ENCODE results near the gene RPL37A.

Gene RPL37A

DNA sequence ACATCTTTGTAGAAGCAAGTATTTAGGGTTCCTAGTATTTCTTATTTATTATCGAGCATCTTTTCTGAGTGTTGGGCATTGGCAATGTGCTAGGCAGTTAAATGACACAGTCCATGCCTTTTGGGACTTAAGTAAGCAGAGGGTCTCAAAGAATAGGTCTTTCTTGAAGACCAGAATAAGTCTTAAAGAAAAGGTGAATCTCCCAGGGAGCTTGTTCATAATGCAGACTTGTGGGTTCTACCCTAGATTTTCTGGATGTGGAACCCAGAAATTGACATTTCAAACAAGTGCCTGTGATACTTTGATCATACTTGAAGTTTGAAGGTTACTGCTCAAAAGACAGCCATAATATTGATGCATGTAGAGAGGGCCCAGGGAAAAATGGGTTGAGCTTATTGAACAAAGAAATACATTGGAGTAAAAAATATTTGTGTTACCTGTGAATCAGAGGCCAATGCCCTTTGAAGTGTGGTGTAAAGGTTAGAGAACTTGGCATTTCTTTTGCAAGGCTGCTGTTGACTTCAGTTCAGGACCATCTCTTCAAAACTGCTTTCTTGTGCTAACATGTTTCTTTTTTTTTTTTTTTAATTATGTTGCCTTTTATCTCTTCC is 24.4 kb downstream of the RPL37A start:
- ATAC-seq, result no peak
- DNase-seq, result no peak
- Mint-ChIP-seq H3K4me3 (no peak overlapping the region), H3K9me3 (no peaks in the 10 kb centered on the region), H3K4me1 (no peaks in the 10 kb centered on the region), H3K27me3 (no peaks in the 10 kb centered on the region), H3K27ac (no peak overlapping the region)

DNA sequence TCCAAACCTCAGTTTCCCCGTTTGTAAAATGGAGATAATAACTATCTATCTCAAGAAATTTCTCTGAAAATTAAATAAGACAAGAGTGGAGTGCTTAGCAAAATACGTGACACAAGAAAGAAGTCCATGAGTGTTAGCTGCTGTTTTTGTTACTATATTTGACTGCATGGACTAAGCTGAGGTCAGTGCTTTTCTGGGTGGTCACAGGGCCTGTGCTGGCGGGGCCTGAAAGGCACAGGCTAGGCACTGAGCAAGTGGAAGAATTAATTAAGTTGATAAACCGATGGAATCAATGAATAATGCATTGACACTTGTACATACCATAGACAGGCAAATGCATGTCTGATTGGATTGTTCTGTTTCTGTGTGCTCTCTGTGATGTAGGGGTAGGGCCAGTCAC is 27.3 kb downstream of the RPL37A start:
- ATAC-seq, result no peak
- H3K9me3 Mint-ChIP-seq, result no peaks in the 10 kb centered on the region
- no peak for DNase-seq
- no peak overlapping the region for H3K4me3 Mint-ChIP-seq
- no peaks in the 10 kb centered on the region for H3K27me3 Mint-ChIP-seq
- H3K4me1 Mint-ChIP-seq, result no peaks in the 10 kb centered on the region
- H3K27ac Mint-ChIP-seq, result no peak overlapping the region

DNA sequence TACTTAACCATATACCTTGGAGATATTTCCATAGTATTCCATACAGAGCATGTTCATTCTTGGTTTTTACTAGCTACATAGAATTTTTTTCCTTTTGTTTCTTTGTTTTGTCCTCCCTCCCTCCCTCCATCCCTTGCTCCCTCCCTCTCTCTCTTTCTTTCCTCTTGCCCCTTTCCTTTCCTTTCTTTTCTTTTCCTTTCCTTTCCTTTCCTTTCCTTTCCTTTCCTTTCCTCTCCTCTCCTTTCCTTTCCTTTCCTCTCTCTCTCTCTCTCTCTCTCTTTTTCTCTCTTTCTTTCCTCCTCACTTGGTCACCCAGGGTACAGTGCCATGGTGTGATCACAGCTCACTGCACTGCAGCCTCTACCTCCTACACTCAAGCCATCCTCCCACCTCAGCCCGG is 28.3 kb downstream of the RPL37A start:
- H3K4me3 Mint-ChIP-seq, result no peak overlapping the region
- H3K27me3 Mint-ChIP-seq, result no peaks in the 10 kb centered on the region
- H3K27ac Mint-ChIP-seq, result no peak overlapping the region
- no peaks in the 10 kb centered on the region for H3K9me3 Mint-ChIP-seq
- ATAC-seq (no peak), DNase-seq (no peak)
- H3K4me1 Mint-ChIP-seq, result no peaks in the 10 kb centered on the region

DNA sequence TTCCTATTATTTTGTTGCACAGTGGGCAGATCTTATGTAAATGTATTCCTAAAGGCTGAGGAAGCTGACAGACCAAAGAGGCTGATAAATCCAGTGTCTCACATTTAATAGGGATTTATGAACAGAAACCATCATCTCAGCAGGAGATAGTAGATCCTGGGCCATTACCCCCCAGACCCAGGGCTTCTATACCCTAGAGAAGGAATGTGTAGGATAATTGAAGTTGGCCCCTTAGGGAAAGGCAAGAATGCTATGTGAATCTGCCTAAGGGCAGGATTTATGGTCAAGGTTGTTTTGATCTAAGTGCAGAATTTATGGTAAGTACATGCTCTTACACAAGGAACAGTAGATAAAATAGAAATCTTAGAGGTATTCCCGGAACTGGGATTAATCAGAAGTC is 29.0 kb downstream of the RPL37A start:
- Mint-ChIP-seq H3K27ac (no peak overlapping the region), H3K27me3 (no peaks in the 10 kb centered on the region), H3K4me3 (no peak overlapping the region), H3K9me3 (no peaks in the 10 kb centered on the region), H3K4me1 (no peaks in the 10 kb centered on the region)
- ATAC-seq, result no peak
- DNase-seq, result no peak

DNA sequence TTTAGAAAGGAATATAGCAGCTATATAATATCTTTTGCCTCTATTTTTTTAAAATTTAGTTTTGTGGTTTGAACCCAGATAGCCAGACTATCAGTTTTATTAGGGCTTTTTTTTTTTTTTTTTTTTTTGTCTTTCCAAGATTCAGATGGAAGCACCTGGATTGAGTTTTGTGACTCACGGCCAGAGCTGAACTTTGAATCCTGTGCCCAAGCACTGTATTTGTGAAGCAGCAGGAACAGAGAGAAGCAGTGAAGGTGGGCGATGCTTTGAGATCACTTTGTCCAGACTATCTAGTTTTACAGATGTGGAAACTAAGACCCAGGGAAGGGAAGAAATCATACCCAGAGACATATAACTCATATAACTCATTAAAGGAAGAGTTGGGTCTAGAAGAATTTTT is 33.9 kb downstream of the RPL37A start:
- H3K27ac Mint-ChIP-seq, result no peak overlapping the region
- H3K9me3 Mint-ChIP-seq, result no peaks in the 10 kb centered on the region
- peaks cover 12% of the 10 kb centered on the region for H3K27me3 Mint-ChIP-seq
- DNase-seq (no peak), ATAC-seq (no peak)
- H3K4me1 Mint-ChIP-seq, result peaks cover 9% of the 10 kb centered on the region
- H3K4me3 Mint-ChIP-seq, result no peak overlapping the region

DNA sequence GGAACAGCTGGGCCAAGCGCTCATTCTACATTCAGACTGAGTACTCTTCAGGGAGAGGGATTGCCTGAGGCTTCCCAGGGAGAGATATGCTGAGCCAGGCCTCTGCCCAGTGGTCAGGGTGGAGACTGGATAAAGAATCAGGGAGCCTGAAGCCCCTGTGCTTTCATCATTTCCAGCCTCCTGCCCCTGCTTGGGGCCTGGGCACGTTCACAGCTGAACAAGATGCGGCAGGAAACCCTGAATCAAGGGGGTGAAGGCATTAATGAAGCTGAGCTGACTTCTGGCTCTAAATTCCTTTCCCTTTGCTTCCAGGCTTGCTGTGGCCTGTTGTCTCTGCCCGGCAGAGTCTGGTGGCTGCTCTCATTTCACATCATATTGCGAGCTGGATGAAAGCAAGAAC is 35.0 kb downstream of the RPL37A start:
- H3K4me1 Mint-ChIP-seq, result peaks cover 9% of the 10 kb centered on the region
- no peaks in the 10 kb centered on the region for H3K9me3 Mint-ChIP-seq
- ATAC-seq (no peak), DNase-seq (no peak)
- no peak overlapping the region for H3K4me3 Mint-ChIP-seq
- no peak overlapping the region for H3K27ac Mint-ChIP-seq
- peaks cover 12% of the 10 kb centered on the region for H3K27me3 Mint-ChIP-seq

DNA sequence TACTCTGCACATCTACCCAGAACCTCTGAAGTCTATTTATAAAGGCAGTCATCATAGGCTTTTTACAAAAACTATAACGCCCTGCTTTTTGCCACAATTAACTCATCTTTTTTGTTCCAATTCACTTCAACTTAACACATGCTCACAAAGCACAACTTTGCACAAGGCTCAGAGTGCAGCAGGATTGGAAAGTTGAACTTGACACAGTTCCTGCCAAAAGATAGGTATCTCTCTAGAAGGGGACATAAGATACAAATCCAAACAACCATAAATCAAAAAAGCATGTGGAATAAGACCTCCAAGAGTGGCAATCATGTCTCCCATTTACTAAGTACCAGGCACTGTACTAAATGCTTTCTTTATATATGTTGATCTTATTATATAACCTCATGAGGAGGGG is 36.2 kb downstream of the RPL37A start:
- Mint-ChIP-seq H3K27ac (no peak overlapping the region), H3K4me3 (no peak overlapping the region), H3K9me3 (no peaks in the 10 kb centered on the region), H3K27me3 (peaks cover 12% of the 10 kb centered on the region), H3K4me1 (peaks cover 9% of the 10 kb centered on the region)
- DNase-seq (no peak), ATAC-seq (no peak)

DNA sequence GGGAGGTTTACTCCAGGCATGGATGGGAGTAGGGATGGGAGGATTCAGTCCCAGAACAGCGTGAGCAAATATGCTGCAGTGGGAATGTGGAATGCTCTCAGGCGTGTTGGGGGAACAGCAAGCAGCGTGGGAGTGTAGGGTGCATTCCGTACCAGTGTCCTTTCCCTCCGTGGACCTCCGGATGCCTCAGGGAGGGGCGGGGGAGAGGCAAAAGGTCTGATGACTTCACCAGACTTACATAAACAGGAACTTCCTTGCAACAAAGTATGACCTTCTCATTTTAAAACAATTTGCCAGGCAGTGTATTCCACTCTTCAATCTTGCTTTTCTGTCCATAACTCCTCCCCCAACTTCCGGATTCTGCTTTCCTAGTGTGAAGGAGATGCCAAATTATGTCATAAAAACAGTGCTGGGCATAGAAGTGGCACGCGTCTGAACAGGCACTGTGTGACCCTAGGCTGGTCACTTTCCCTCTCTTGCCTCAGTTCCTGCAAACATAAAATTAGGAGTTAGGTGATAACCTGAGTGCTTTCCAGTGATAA is 36.9 kb downstream of the RPL37A start:
- Mint-ChIP-seq H3K9me3 (no peaks in the 10 kb centered on the region), H3K4me1 (peaks cover 9% of the 10 kb centered on the region), H3K27me3 (peaks cover 12% of the 10 kb centered on the region), H3K4me3 (no peak overlapping the region), H3K27ac (peak overlapping the region in 1 of 2 donors; percentile 53)
- DNase-seq (no peak), ATAC-seq (no peak)

DNA sequence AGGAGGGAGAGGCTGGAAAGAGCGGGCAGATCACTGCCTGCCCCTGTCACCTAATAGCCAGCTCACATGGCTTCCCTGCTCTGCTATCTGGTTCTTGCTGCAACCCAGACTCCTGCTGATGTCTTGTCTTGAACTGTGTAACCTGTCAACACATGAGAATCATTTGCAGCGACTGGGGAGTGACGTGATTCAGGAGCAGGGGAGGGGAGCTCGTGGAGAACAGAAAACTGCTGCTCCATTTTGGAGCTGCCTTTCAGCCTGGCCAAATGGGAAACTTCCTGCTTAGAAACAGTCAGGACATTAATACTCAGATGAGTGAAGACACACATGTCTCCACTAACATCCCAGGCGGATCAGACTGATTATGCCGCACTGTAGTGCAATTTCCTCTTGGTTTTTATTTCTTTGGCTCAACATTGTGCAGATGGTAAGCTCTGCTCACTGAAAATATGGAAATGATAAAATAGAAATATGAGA is 38.1 kb downstream of the RPL37A start:
- peaks cover 9% of the 10 kb centered on the region for H3K4me1 Mint-ChIP-seq
- H3K27ac Mint-ChIP-seq, result no peak overlapping the region
- ATAC-seq (no peak), DNase-seq (no peak)
- H3K9me3 Mint-ChIP-seq, result no peaks in the 10 kb centered on the region
- peaks cover 12% of the 10 kb centered on the region for H3K27me3 Mint-ChIP-seq
- H3K4me3 Mint-ChIP-seq, result no peak overlapping the region

DNA sequence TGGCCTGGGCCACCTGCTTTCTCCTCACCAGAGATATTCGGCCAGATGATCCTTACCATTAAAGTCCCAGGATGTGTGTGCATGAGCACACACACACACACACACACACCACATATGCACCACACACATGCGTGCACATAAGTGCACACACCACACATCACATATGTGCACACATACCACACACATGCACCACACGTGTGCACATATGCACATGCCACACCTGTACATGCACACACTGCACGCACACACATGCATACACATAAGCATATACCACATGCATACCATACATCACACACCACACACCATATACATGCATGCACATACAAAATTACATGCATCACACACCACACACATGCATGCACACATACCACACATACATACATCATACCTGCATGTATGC is 38.7 kb downstream of the RPL37A start:
- Mint-ChIP-seq H3K27ac (peak overlapping the region in 1 of 2 donors; percentile 36), H3K9me3 (no peaks in the 10 kb centered on the region), H3K27me3 (peaks cover 12% of the 10 kb centered on the region), H3K4me1 (peaks cover 9% of the 10 kb centered on the region), H3K4me3 (no peak overlapping the region)
- ATAC-seq, result no peak
- DNase-seq, result no peak

DNA sequence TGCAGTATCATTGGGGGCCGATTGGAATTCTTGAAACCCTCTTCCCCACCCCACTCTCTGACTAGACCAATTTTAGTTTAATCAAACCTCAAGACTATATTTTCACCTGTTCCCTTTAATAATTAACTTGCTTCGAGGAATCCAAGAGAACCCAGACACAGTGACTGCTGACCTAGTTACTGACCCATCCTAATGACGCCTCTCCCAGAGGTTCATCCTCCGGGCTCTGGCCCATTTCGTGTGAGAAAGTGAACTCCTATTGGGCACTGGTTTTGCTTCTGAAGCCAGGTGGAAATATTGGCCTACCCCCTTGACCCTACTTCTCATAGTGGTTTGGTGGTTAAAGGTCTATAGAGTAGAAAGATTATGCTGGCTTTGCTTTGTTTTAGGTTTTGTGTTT is 39.9 kb downstream of the RPL37A start:
- H3K9me3 Mint-ChIP-seq, result no peaks in the 10 kb centered on the region
- H3K4me3 Mint-ChIP-seq, result no peak overlapping the region
- H3K27ac Mint-ChIP-seq, result peak overlapping the region in 1 of 2 donors; percentile 56
- DNase-seq (no peak), ATAC-seq (no peak)
- H3K27me3 Mint-ChIP-seq, result peaks cover 12% of the 10 kb centered on the region
- peaks cover 9% of the 10 kb centered on the region for H3K4me1 Mint-ChIP-seq

DNA sequence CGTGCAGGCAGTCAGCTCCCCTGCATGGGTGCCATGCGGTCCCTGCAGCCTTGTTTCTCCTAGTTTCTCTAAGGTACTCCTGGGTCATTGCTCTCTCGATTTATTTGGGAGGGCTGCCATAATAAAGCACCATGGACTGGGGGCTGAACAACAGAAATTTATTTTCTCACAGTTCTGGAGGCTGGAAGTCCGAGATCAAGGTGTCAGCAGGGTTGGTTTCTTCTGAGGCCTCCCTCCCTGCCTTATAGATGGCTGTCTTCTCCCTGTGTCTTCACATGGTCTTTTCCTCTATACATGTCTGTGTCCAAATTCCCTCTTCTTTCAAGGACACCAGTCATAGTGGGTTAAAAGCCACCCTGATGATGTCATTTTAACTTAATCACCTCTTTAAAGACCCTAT is 40.5 kb downstream of the RPL37A start:
- Mint-ChIP-seq H3K9me3 (no peaks in the 10 kb centered on the region), H3K4me1 (peaks cover 9% of the 10 kb centered on the region)
- no peak for ATAC-seq

DNA sequence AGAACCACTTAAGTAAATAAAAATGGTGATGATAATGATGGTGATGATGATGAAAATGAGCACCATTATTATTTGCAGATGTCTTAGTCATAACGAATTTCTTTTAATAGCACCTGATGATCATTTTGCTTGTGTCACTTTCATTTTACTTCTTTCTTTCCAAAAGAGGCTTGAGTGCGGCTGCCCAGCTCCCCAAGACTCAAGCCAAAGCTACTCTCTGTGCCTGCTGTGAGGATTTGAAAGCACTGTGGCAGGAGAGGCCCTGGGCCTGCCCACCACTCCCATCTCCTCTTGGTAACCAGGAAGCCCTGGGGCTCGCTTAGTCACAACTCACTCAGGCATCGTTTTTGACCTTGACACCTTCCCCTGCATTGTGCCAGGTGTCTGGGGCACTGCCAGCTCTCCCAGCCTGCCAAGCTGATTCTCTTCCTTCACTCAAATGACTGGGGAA is 41.2 kb downstream of the RPL37A start:
- no peak for DNase-seq
- Mint-ChIP-seq H3K4me3 (no peak overlapping the region), H3K9me3 (no peaks in the 10 kb centered on the region), H3K4me1 (peaks cover 9% of the 10 kb centered on the region), H3K27ac (no peak overlapping the region), H3K27me3 (peaks cover 13% of the 10 kb centered on the region)
- no peak for ATAC-seq

More for the DNA sequence above, 40.5 kb downstream of the RPL37A start:
- Mint-ChIP-seq H3K27me3 (peaks cover 12% of the 10 kb centered on the region), H3K27ac (no peak overlapping the region), H3K4me3 (no peak overlapping the region)
- DNase-seq, result no peak

DNA sequence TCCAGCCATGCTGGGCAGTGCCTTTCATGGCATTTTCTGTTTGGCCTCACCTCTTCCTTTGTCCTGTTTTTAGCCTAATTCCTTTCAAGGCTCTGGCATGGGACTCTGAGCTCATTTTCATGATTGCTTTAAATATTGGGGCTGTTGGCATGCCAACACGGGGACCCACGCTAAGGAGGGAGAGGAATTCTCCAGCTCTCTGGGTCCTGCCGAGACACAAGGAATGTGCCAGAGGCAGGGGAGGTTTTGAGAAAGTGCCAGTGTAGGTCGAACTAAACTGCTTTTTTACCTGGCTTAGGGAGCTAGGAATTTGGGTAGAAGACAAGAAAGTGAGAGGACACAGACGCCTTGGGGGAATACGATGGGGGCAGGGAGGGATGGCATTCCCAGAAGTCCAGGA is 42.3 kb downstream of the RPL37A start:
- no peaks in the 10 kb centered on the region for H3K4me1 Mint-ChIP-seq
- H3K9me3 Mint-ChIP-seq, result no peaks in the 10 kb centered on the region
- H3K27ac Mint-ChIP-seq, result no peak overlapping the region
- ATAC-seq (no peak), DNase-seq (no peak)
- H3K4me3 Mint-ChIP-seq, result no peak overlapping the region
- peaks cover 13% of the 10 kb centered on the region for H3K27me3 Mint-ChIP-seq

DNA sequence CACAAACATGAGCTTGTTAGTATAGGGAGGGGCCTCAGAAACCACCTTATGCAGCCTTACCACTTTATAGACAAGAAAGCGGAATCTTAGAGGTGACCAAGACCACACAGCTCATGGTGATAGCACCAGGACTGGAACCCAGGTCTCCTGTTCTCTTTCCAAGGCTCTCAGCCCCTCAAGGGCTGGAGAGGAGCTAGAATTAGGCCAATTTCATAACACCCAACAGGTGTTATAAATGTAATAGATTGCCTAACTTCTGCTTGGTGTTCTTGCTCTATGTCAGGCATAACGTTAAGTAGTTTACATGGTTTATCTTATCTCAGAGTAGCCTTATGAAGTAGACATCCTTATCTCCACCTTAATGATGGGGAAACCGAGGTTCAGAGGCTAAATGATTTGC is 42.9 kb downstream of the RPL37A start:
- Mint-ChIP-seq H3K4me3 (no peak overlapping the region), H3K9me3 (no peaks in the 10 kb centered on the region), H3K27ac (no peak overlapping the region), H3K4me1 (no peaks in the 10 kb centered on the region), H3K27me3 (peaks cover 13% of the 10 kb centered on the region)
- DNase-seq, result no peak
- ATAC-seq, result no peak

DNA sequence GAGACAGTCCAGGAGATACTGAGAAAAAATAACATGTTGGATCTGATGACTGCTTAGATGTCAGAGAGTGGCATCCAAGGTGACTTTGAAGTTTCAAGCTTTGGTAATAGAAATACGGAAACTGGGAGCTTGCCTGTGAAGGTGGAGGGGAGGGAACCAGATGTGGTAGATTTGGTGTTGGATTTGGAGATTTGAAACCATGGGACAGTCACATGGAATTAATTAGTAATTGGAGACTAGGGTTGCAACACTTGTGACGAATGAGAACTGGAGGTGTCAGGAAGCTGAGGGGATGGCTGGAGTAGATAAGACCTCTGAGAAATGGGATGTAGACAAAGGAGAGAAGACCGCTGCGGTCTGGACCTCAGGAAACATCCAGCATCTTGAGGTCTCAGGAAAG is 46.7 kb downstream of the RPL37A start:
- DNase-seq (no peak), ATAC-seq (no peak)
- H3K4me1 Mint-ChIP-seq, result no peaks in the 10 kb centered on the region
- H3K27me3 Mint-ChIP-seq, result peaks cover 19% of the 10 kb centered on the region
- no peak overlapping the region for H3K4me3 Mint-ChIP-seq
- H3K27ac Mint-ChIP-seq, result no peak overlapping the region
- H3K9me3 Mint-ChIP-seq, result no peaks in the 10 kb centered on the region

DNA sequence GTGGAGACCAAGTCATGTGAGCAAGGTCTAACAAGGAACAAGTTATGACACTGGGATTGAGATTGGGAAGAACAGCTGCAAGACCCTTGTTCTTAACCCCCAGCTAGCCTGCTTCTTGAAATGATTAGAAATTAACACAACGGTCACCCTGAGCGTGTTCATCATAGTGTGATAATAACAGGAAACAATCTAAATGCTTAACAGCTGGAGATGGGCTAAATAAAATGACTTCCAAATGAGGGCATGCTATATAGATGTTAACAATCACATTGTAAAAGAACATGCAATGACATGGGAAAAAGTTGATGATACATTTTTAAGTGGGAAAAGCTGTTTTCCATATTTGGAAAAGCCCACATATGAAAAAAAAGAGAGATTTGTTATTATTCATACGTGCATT is 47.6 kb downstream of the RPL37A start:
- peaks cover 23% of the 10 kb centered on the region for H3K27me3 Mint-ChIP-seq
- no peaks in the 10 kb centered on the region for H3K4me1 Mint-ChIP-seq
- no peak for DNase-seq
- H3K27ac Mint-ChIP-seq, result no peak overlapping the region
- H3K4me3 Mint-ChIP-seq, result no peak overlapping the region
- no peak for ATAC-seq
- H3K9me3 Mint-ChIP-seq, result no peaks in the 10 kb centered on the region

All from stimulated activated naive CD8-positive, alpha-beta T cell treated with anti-CD3 and anti-CD28 coated beads, Interleukin-15, amount 100 ng/mL, for 72 hours (primary cell).